Nephron (organoid): Measurements from ENCODE around the gene RAB6B.

Experiments used
- H3K27ac Mint-ChIP-seq, 3 experiments: 2 replicates each; pipeline ENCODE4 v1.8.0; 2020; ENCODE audit warnings: mixed read lengths in 3 of 3, mild to moderate bottlenecking in 2 of 3, moderate library complexity in 1 of 3
- H3K27me3 Mint-ChIP-seq: 2 replicates; pipeline ENCODE4 v1.8.0; 2021; ENCODE audit warnings: low read depth, mild to moderate bottlenecking, moderate library complexity, mixed read lengths
- H3K36me3 Mint-ChIP-seq: 2 replicates; pipeline ENCODE4 v1.8.0; 2020; ENCODE audit warnings: low read depth, mixed read lengths
- H3K4me1 Mint-ChIP-seq: 2 replicates; pipeline ENCODE4 v1.8.0; 2020; ENCODE audit warnings: mixed read lengths
- H3K4me3 Mint-ChIP-seq, 3 experiments: 2 replicates each; pipeline ENCODE4 v1.8.0; 2020; ENCODE audit warnings: mild to moderate bottlenecking in 3 of 3, mixed read lengths in 3 of 3, moderate library complexity in 2 of 3
- H3K9me3 Mint-ChIP-seq: 2 replicates; pipeline ENCODE4 v1.8.0; 2020; ENCODE audit warnings: mixed read lengths
- TF ChIP-seq, protein P1 (sequence below), 3 experiments: fragments of 200-600 bp; sonication (generic); IDR thresholded peaks; one replicate each; pipeline ENCODE4 v1.5.0; 2021; ENCODE audit warnings: antibody characterized with exemption in 3 of 3; ENCODE audit not compliant: unreplicated experiment in 3 of 3

The RAB6B gene

GRCh38 chr3:133859381-133860234 is 36.1 kb downstream of the RAB6B start:
- no peaks in the 10 kb centered on the region for H3K36me3 Mint-ChIP-seq
- H3K4me1 Mint-ChIP-seq, result peaks cover 14% of the 10 kb centered on the region
- H3K27me3 Mint-ChIP-seq, result no peaks in the 10 kb centered on the region
- H3K27ac Mint-ChIP-seq, result no peak overlapping the region
- TF ChIP-seq, protein P1, sequence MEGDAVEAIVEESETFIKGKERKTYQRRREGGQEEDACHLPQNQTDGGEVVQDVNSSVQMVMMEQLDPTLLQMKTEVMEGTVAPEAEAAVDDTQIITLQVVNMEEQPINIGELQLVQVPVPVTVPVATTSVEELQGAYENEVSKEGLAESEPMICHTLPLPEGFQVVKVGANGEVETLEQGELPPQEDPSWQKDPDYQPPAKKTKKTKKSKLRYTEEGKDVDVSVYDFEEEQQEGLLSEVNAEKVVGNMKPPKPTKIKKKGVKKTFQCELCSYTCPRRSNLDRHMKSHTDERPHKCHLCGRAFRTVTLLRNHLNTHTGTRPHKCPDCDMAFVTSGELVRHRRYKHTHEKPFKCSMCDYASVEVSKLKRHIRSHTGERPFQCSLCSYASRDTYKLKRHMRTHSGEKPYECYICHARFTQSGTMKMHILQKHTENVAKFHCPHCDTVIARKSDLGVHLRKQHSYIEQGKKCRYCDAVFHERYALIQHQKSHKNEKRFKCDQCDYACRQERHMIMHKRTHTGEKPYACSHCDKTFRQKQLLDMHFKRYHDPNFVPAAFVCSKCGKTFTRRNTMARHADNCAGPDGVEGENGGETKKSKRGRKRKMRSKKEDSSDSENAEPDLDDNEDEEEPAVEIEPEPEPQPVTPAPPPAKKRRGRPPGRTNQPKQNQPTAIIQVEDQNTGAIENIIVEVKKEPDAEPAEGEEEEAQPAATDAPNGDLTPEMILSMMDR (IDR thresholded peaks at IDR 0.05; ENCODE audit: unreplicated experiment in 3 of 3), result no peak
- H3K9me3 Mint-ChIP-seq, result no peaks in the 10 kb centered on the region
- H3K4me3 Mint-ChIP-seq, result no peak overlapping the region

DNA sequence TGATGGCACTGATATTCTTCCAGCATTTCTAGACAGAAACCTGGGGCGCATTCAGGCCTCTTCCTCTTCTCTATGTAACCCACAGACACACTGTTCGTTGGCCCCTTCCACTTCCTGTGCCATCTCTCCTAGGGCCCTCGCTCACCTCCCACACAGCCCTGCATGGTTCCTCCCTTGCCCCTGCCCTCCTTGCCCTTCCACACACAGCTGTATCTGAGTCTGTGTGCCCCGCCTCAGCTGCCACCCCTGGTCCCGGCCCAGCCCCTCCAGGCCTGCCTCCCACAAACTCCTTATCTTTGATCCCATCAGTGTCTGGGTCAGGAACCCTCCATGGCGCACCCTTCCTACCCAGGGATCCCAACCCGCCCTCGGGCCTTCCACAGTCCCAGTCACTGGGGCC is 37.9 kb downstream of the RAB6B start:
- Mint-ChIP-seq H3K9me3 (no peaks in the 10 kb centered on the region), H3K27ac (no peak overlapping the region), H3K4me3 (no peak overlapping the region), H3K4me1 (peaks cover 6% of the 10 kb centered on the region), H3K27me3 (no peaks in the 10 kb centered on the region), H3K36me3 (no peaks in the 10 kb centered on the region)
- TF ChIP-seq, protein P1 (IDR thresholded peaks at IDR 0.05; ENCODE audit: unreplicated experiment in 3 of 3), result no peak

GRCh38 chr3:133856316-133856715 is 39.4 kb downstream of the RAB6B start:
- H3K9me3 Mint-ChIP-seq, result no peaks in the 10 kb centered on the region
- H3K27ac Mint-ChIP-seq, result no peak overlapping the region
- TF ChIP-seq, protein P1 (IDR thresholded peaks at IDR 0.05; ENCODE audit: unreplicated experiment in 3 of 3), result no peak
- H3K4me3 Mint-ChIP-seq, result no peak overlapping the region
- no peaks in the 10 kb centered on the region for H3K4me1 Mint-ChIP-seq
- no peaks in the 10 kb centered on the region for H3K36me3 Mint-ChIP-seq
- no peaks in the 10 kb centered on the region for H3K27me3 Mint-ChIP-seq

- Mint-ChIP-seq H3K27ac (no peak overlapping the region), H3K36me3 (no peaks in the 10 kb centered on the region), H3K27me3 (no peaks in the 10 kb centered on the region), H3K4me3 (no peak overlapping the region), H3K9me3 (no peaks in the 10 kb centered on the region), H3K4me1 (no peaks in the 10 kb centered on the region)
- TF ChIP-seq, protein P1 (IDR thresholded peaks at IDR 0.05; ENCODE audit: unreplicated experiment in 3 of 3), result no peak
Measured at GRCh38 chr3:133855772-133856171, 39.9 kb downstream of the RAB6B start.

GRCh38 chr3:133855002-133855370 is 40.7 kb downstream of the RAB6B start:
- H3K27me3 Mint-ChIP-seq, result no peaks in the 10 kb centered on the region
- H3K4me3 Mint-ChIP-seq, result no peak overlapping the region
- H3K27ac Mint-ChIP-seq, result no peak overlapping the region
- H3K9me3 Mint-ChIP-seq, result no peaks in the 10 kb centered on the region
- no peaks in the 10 kb centered on the region for H3K36me3 Mint-ChIP-seq
- H3K4me1 Mint-ChIP-seq, result no peaks in the 10 kb centered on the region
- TF ChIP-seq, protein P1 (IDR thresholded peaks at IDR 0.05; ENCODE audit: unreplicated experiment in 3 of 3), result no peak
